Trophoblast cell (in vitro differentiated cells and primary cell): ENCODE results near the gene PNKP.

Experiments used
- DNase-seq, 2 donors: peaks; one replicate each; pipeline ENCODE4 v3.0.0-alpha.2; 2016
- H2AFZ ChIP-seq: 2 replicates; pipeline ENCODE4 v1.6.1; 2013; ENCODE audit warnings: low read length, moderate library complexity, mild to moderate bottlenecking; ENCODE audit not compliant: insufficient read depth, poor library complexity
- H2AK5ac ChIP-seq: 2 replicates; pipeline ENCODE4 v1.6.1; 2013; ENCODE audit warnings: mild to moderate bottlenecking, low read length
- H2BK120ac ChIP-seq: 2 replicates; pipeline ENCODE4 v1.6.1; 2013; ENCODE audit warnings: low read length, mild to moderate bottlenecking, moderate library complexity; ENCODE audit not compliant: insufficient read depth, poor library complexity
- H2BK12ac ChIP-seq: 2 replicates; pipeline ENCODE4 v1.6.1; 2013; ENCODE audit warnings: mild to moderate bottlenecking, low read length, moderate library complexity
- H2BK5ac ChIP-seq: 2 replicates; pipeline ENCODE4 v1.6.1; 2013; ENCODE audit warnings: low read length, low read depth, moderate library complexity, mild to moderate bottlenecking; ENCODE audit not compliant: poor library complexity
- H3K14ac ChIP-seq: 2 replicates; pipeline ENCODE4 v1.6.1; 2013; ENCODE audit warnings: mild to moderate bottlenecking, low read length
- H3K18ac ChIP-seq: 2 replicates; pipeline ENCODE4 v1.6.1; 2013; ENCODE audit warnings: mild to moderate bottlenecking, low read length
- H3K23ac ChIP-seq: 2 replicates; pipeline ENCODE4 v1.6.1; 2013; ENCODE audit warnings: low read length
- H3K27ac ChIP-seq: 2 replicates; pipeline ENCODE4 v1.5.1; 2013; ENCODE audit warnings: low read depth, mild to moderate bottlenecking, inconsistent platforms, low read length, moderate library complexity
- H3K27me3 ChIP-seq: 2 replicates; pipeline ENCODE4 v1.6.1; 2013; ENCODE audit warnings: inconsistent platforms, mild to moderate bottlenecking, low read length, moderate library complexity; ENCODE audit not compliant: insufficient read depth
- H3K36me3 ChIP-seq, 2 experiments: 1 replicate in 1 of 2; 2 replicates in 1 of 2; pipeline ENCODE4 v1.6.1; 2013; ENCODE audit warnings: low read length in 2 of 2, mild to moderate bottlenecking in 2 of 2, moderate library complexity in 1 of 2; ENCODE audit not compliant: insufficient read depth in 2 of 2, control insufficient read depth in 1 of 2
- H3K4ac ChIP-seq: 2 replicates; pipeline ENCODE4 v1.6.1; 2013; ENCODE audit warnings: low read depth, mild to moderate bottlenecking, low read length, moderate library complexity
- H3K4me1 ChIP-seq, 2 experiments: 1 replicate in 1 of 2; 2 replicates in 1 of 2; pipeline ENCODE4 v1.6.1; 2013; ENCODE audit warnings: low read length in 2 of 2, mild to moderate bottlenecking in 2 of 2, moderate library complexity in 1 of 2; ENCODE audit not compliant: insufficient read depth in 2 of 2, control insufficient read depth in 1 of 2
- H3K4me2 ChIP-seq: 2 replicates; pipeline ENCODE4 v1.6.1; 2013; ENCODE audit warnings: inconsistent platforms, mild to moderate bottlenecking, low read length, moderate library complexity
- H3K4me3 ChIP-seq: 2 replicates; pipeline ENCODE4 v1.5.1; 2013; ENCODE audit warnings: mild to moderate bottlenecking, low read depth, low read length, inconsistent platforms
- H3K79me1 ChIP-seq: one replicate; pipeline ENCODE4 v1.6.1; 2013; ENCODE audit warnings: low read length
- H3K79me2 ChIP-seq: 2 replicates; pipeline ENCODE4 v1.6.1; 2013; ENCODE audit warnings: low read length, mild to moderate bottlenecking; ENCODE audit not compliant: control insufficient read depth, insufficient read depth, poor library complexity
- H3K9ac ChIP-seq: 2 replicates; pipeline ENCODE4 v1.6.1; 2013; ENCODE audit warnings: mild to moderate bottlenecking, low read length
- H3K9me3 ChIP-seq: 2 replicates; pipeline ENCODE4 v1.6.1; 2013; ENCODE audit warnings: low read depth, mild to moderate bottlenecking, control low read depth, inconsistent platforms, low read length; ENCODE audit not compliant: insufficient read depth
- H4K12ac ChIP-seq: 2 replicates; pipeline ENCODE4 v1.6.1; 2013; ENCODE audit warnings: low read depth, mild to moderate bottlenecking, low read length, moderate library complexity
- H4K8ac ChIP-seq: 2 replicates; pipeline ENCODE4 v1.6.1; 2013; ENCODE audit warnings: low read depth, mild to moderate bottlenecking, low read length, moderate library complexity
- H4K91ac ChIP-seq: one replicate; pipeline ENCODE4 v1.6.1; 2013; ENCODE audit warnings: low read depth, mild to moderate bottlenecking, low read length, moderate library complexity
- WGBS: extraction: QIAGEN DNeasy Blood & Tissue Kit; methylation state at CpG from one replicate; pipeline ENCODE4 v1.1.7; 2013; ENCODE audit warnings: missing lambda C conversion rate; ENCODE audit not compliant: insufficient read length, insufficient coverage; ENCODE audit errors: extremely low coverage; 5-methylcytosine and 5-hydroxymethylcytosine counted together

Gene PNKP

DNA sequence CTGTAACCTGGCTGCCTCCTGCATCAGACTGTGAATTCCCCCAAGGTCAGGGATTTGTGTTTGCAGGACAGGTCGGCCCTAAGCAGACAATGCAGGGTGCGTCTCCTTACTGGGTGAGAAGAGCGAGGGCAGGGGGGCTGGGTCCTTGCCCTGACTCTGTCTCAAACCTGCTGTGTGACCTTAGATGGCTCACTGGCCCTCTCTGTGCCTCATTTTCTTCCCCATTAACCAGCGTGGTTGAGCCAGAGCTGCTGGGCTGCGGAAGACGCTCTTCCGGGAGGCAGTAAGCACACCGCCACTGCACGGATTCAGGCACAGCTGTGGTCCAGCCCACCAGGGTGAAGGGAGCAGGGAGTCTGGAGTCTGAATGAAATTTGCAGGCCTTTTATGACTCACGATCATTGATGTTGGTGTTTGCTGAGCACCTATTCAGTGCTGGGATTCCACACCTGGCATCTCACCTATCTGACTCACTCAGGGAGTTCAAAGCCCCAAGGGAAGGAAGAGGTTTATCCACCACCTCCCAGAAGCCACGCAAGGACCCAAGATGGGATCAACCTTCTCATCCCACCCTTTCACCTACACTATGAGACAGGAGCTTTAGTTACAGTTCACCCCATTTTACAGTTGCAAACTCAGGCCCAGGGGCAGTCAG is 7.3 kb upstream of the PNKP start:
- no peak overlapping the region for H3K4me3 ChIP-seq
- no peak overlapping the region for H3K9ac ChIP-seq
- H3K36me3 ChIP-seq, result peaks cover 32 to 35% of the 10 kb centered on the region in 2 experiments
- H3K9me3 ChIP-seq, result no peaks in the 10 kb centered on the region
- H2AFZ ChIP-seq, result no peak overlapping the region
- H3K27me3 ChIP-seq, result no peaks in the 10 kb centered on the region
- no peak overlapping the region for H2AK5ac ChIP-seq
- peaks cover 14 to 24% of the 10 kb centered on the region in 2 experiments for H3K4me1 ChIP-seq
- H2BK5ac ChIP-seq, result no peak overlapping the region
- peak in 1 of 2 donors; percentile 32 for DNase-seq
- H4K8ac ChIP-seq, result no peak overlapping the region
- H3K14ac ChIP-seq, result no peak overlapping the region
- peaks cover 27% of the 10 kb centered on the region for H3K79me1 ChIP-seq
- H2BK120ac ChIP-seq, result no peak overlapping the region
- no peak overlapping the region for H3K23ac ChIP-seq
- H2BK12ac ChIP-seq, result no peak overlapping the region
- whole genome bisulfite sequencing, result no CpG with 5 or more reads among the region's 11 CpGs
- H3K27ac ChIP-seq, result no peak overlapping the region
- no peak overlapping the region for H4K12ac ChIP-seq
- no peak overlapping the region for H4K91ac ChIP-seq
- H3K4me2 ChIP-seq, result no peak overlapping the region
- H3K4ac ChIP-seq, result no peak overlapping the region
- H3K18ac ChIP-seq, result no peak overlapping the region
- H3K79me2 ChIP-seq, result peaks cover 25% of the 10 kb centered on the region

DNA sequence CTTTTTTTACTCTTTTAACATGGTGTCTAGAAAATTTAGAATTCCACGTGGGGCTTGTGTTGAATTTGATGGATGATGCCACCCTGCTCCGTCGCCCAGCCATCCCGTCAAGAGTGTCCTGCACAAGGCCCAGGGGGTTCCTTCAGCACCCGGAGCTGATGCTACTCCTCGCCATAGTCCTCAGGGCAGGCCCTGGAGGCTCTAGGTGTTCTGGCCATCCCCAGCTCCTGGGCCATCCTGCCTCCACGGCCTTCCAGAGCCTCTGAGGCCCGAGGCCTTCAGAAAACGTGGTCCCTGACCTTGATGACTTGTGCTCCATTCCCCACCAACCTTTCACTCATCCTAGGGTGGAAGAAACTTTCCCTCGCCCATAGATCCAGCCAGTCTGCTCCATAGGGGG is 6.5 kb upstream of the PNKP start:
- DNase-seq, result no peak
- H3K14ac ChIP-seq, result no peak overlapping the region
- H3K9me3 ChIP-seq, result no peaks in the 10 kb centered on the region
- H4K8ac ChIP-seq, result no peak overlapping the region
- H2BK5ac ChIP-seq, result no peak overlapping the region
- H3K4me3 ChIP-seq, result no peak overlapping the region
- H4K91ac ChIP-seq, result no peak overlapping the region
- H3K79me1 ChIP-seq, result peaks cover 29% of the 10 kb centered on the region
- H4K12ac ChIP-seq, result no peak overlapping the region
- no peak overlapping the region for H3K4me2 ChIP-seq
- H3K27me3 ChIP-seq, result no peaks in the 10 kb centered on the region
- H3K36me3 ChIP-seq, result peaks cover 32% of the 10 kb centered on the region in 2 experiments
- no peak overlapping the region for H3K9ac ChIP-seq
- H3K79me2 ChIP-seq, result peaks cover 25% of the 10 kb centered on the region
- H3K27ac ChIP-seq, result no peak overlapping the region
- no peak overlapping the region for H3K18ac ChIP-seq
- no peak overlapping the region for H2BK120ac ChIP-seq
- H3K4ac ChIP-seq, result no peak overlapping the region
- no CpG with 5 or more reads among the region's 10 CpGs for whole genome bisulfite sequencing
- H3K4me1 ChIP-seq, result peaks cover 16 to 24% of the 10 kb centered on the region in 2 experiments
- no peak overlapping the region for H2BK12ac ChIP-seq
- no peak overlapping the region for H2AK5ac ChIP-seq
- H3K23ac ChIP-seq, result no peak overlapping the region
- H2AFZ ChIP-seq, result no peak overlapping the region

DNA sequence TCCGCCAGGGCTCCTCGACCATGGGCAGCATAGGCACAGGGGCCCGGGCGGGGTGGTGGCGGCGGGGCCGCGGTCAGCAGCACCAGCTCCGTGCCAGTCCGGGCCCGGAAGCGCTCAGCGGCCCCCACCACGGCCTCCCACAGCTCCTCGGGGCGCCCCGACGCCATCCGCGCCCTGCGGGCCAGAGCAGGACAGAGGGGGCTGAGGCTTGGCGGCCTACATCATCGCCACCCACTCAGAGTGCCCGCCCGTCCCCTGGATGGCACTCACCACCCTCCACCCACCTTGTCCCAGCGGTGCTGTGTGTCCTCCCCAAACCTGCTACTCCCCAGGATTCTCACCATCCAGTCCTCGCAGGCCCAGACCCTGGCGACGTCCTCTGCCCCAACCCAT is 5.7 kb upstream of the PNKP start:
- H3K4ac ChIP-seq, result no peak overlapping the region
- H3K4me1 ChIP-seq, result peaks cover 16 to 19% of the 10 kb centered on the region in 2 experiments
- H3K36me3 ChIP-seq, result peaks cover 32% of the 10 kb centered on the region in 2 experiments
- H3K27me3 ChIP-seq, result no peaks in the 10 kb centered on the region
- H2AFZ ChIP-seq, result no peak overlapping the region
- H4K8ac ChIP-seq, result no peak overlapping the region
- H3K4me2 ChIP-seq, result no peak overlapping the region
- H2AK5ac ChIP-seq, result no peak overlapping the region
- no peak for DNase-seq
- no peak overlapping the region for H2BK120ac ChIP-seq
- no peak overlapping the region for H4K12ac ChIP-seq
- H3K9ac ChIP-seq, result no peak overlapping the region
- H3K14ac ChIP-seq, result no peak overlapping the region
- no peak overlapping the region for H4K91ac ChIP-seq
- no peak overlapping the region for H2BK12ac ChIP-seq
- peaks cover 25% of the 10 kb centered on the region for H3K79me2 ChIP-seq
- no peak overlapping the region for H3K23ac ChIP-seq
- no peaks in the 10 kb centered on the region for H3K9me3 ChIP-seq
- H3K18ac ChIP-seq, result no peak overlapping the region
- H2BK5ac ChIP-seq, result no peak overlapping the region
- no peak overlapping the region for H3K27ac ChIP-seq
- H3K79me1 ChIP-seq, result peaks cover 29% of the 10 kb centered on the region
- peak overlapping the region; percentile 25 for H3K4me3 ChIP-seq
- no CpG with 5 or more reads among the region's 29 CpGs for WGBS

DNA sequence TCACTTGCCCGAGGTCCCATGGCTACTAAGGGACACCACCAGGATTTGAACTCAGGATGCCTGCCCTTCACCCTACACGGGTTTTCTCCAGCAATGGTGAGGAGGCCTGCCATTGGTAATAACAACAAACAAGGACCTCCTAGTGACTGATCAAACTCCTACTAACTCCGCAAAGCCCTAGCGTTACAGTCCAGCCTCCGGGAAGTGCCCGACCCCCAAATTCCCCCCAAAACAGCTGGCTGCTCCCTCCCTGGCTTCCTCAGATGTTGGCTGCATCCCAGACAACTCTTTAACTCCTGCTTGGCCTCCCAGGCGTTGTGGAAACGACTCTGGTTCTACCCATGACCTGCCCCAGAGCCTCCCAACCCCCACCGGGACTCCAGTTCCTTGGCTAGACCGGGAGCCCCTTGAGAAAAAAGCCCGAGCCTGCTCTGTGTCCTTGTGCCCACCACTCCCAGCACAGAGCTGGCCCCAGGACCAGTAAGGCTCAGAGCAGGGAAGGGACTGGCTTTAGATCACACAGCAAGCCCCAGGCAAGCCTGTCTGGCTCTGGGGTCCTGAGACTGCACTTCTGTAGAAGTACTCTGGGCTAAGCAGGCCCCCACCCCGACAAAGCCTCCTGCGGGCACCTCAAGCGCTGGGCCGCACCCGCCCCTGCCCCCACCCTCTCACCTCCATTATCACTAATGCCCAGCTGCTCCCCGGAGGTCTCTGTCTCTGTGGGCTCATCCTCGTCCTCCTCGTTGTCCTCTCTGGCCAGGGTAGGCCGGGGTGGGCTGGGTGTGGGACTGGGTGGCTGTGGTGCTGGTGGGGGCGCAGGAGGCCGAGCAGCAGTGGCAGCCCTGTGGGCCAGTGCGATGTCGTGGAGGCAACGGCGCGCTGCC is 5.1 kb upstream of the PNKP start:
- no peak overlapping the region for H3K4me2 ChIP-seq
- no peaks in the 10 kb centered on the region for H3K27me3 ChIP-seq
- DNase-seq, result no peak
- peaks cover 16 to 19% of the 10 kb centered on the region in 2 experiments for H3K4me1 ChIP-seq
- H4K91ac ChIP-seq, result no peak overlapping the region
- H2BK120ac ChIP-seq, result no peak overlapping the region
- no peak overlapping the region for H3K9ac ChIP-seq
- no peak overlapping the region for H2BK5ac ChIP-seq
- peaks cover 27% of the 10 kb centered on the region for H3K79me1 ChIP-seq
- H3K4me3 ChIP-seq, result no peak overlapping the region
- H2BK12ac ChIP-seq, result no peak overlapping the region
- no peak overlapping the region for H3K23ac ChIP-seq
- H3K18ac ChIP-seq, result no peak overlapping the region
- H3K14ac ChIP-seq, result no peak overlapping the region
- H3K9me3 ChIP-seq, result no peaks in the 10 kb centered on the region
- H3K4ac ChIP-seq, result no peak overlapping the region
- peaks cover 22% of the 10 kb centered on the region for H3K79me2 ChIP-seq
- no CpG with 5 or more reads among the region's 27 CpGs for WGBS
- H2AFZ ChIP-seq, result no peak overlapping the region
- no peak overlapping the region for H2AK5ac ChIP-seq
- no peak overlapping the region for H4K12ac ChIP-seq
- H3K36me3 ChIP-seq, result peaks cover 32% of the 10 kb centered on the region in 2 experiments
- no peak overlapping the region for H4K8ac ChIP-seq
- H3K27ac ChIP-seq, result no peak overlapping the region
